Esophagus (tissue), 2 donors: ENCODE results near the gene RAB34. TPM values are rescaled to one million over a fixed set of nuclear protein-coding genes. Genes with fewer than 3 reads are reported as not detected.
"Not testable (repeated sequence)": the region's sequence is repeated elsewhere in the genome, so short reads cannot be mapped to it uniquely, and the experiment has no call there.

ENCODE experiments used
- H3K27ac ChIP-seq, 2 donors: one replicate each; pipeline ENCODE4 v1.5.1; 2013; ENCODE audit warnings: low read depth in 2 of 2, mild to moderate bottlenecking in 2 of 2, inconsistent platforms in 1 of 2, low read length in 1 of 2, moderate library complexity in 1 of 2
- H3K27me3 ChIP-seq, 2 donors: one replicate each; pipeline ENCODE4 v1.6.1; 2013; ENCODE audit warnings: low read length in 2 of 2, control low read depth in 1 of 2, mild to moderate bottlenecking in 1 of 2; ENCODE audit not compliant: insufficient read depth in 2 of 2, control insufficient read depth in 1 of 2
- H3K36me3 ChIP-seq, 2 donors: one replicate each; pipeline ENCODE4 v1.6.1; 2013; ENCODE audit warnings: low read length in 1 of 2; ENCODE audit not compliant: control insufficient read depth in 2 of 2, insufficient read depth in 2 of 2
- H3K4me1 ChIP-seq, 2 donors: one replicate each; pipeline ENCODE4 v1.6.1; 2013; ENCODE audit warnings: low read length in 1 of 2; ENCODE audit not compliant: control insufficient read depth in 2 of 2, insufficient read depth in 2 of 2
- H3K4me3 ChIP-seq, 2 donors: one replicate each; pipeline ENCODE4 v1.5.1; 2013; ENCODE audit warnings: low read length in 2 of 2, mild to moderate bottlenecking in 2 of 2, low read depth in 1 of 2, moderate library complexity in 1 of 2
- H3K9me3 ChIP-seq, 2 donors: one replicate each; pipeline ENCODE4 v1.6.1; 2013; ENCODE audit warnings: mild to moderate bottlenecking in 2 of 2, low read depth in 1 of 2, low read length in 1 of 2, moderate library complexity in 1 of 2; ENCODE audit not compliant: control insufficient read depth in 2 of 2, insufficient read depth in 1 of 2
- WGBS, 2 donors: extraction: QIAGEN DNeasy Blood & Tissue Kit; methylation state at CpG; one replicate each; pipeline ENCODE4 v1.1.7; 2013; 5-methylcytosine and 5-hydroxymethylcytosine counted together
- polyA plus RNA-seq, 2 donors: library from polyadenylated mRNA; stranded (reverse); fragments of 200-250 nt; gene quantifications; one replicate each; pipeline ENCODE4 v1.2.3, GENCODE V29; 2013
- donor health status: healthy with polysubstance abuse.
- donor health status: Bipolar disorder and iron deficiency.

Gene RAB34
- polyA plus RNA-seq, 2 donors: 31.5 to 42.2 TPM

GRCh38 chr17:28720997-28721329, 3.3 kb upstream of the RAB34 start:
- Histone ChIP-seq H3K4me1 (peaks cover 0 to 15% of the 10 kb centered on the region in 2 donors), H3K4me3 (peak overlapping the region; percentile 73 to 74), H3K36me3 (peaks cover 0 to 17% of the 10 kb centered on the region in 2 donors), H3K27ac (peak overlapping the region; percentile 3 to 73)
- not testable (repeated sequence) for H3K9me3 ChIP-seq, H3K27me3 ChIP-seq
- 20 to 23% methylated on average over 19 of the region's 19 CpGs for WGBS, 2 donors

DNA sequence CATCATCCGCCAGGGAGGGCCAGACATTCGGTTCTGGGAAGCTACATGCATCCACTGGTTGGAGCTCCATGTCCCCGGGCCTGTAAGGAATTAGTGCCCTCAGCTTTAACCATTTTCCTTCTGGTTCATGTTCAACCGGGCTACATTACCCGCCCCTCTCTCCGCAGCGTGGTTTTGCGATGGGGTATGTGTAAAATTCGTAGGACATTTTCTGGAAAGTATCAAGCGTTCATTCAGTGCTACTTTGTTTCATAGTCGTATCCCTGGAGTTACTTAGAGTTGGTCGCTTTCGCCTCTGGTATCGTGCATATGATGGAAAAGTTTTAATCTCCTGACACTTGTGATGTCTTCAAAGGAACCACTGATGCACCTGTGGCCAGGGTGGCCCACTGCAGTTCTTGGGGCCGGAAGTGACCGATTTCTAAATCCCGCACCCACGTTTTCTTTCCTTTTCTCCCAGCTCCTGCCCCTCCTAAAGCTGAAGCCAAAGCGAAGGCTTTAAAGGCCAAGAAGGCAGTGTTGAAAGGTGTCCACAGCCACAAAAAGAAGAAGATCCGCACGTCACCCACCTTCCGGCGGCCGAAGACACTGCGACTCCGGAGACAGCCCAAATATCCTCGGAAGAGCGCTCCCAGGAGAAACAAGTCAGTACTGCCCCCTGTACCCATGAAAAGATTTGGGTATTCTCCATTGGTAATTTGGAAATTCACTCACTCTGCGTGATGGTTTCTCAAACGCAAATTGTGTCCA, 2.8 kb upstream of the RAB34 start:
- Histone ChIP-seq H3K27ac (peak overlapping the region; percentile 77 to 84), H3K9me3 (no peaks in the 10 kb centered on the region), H3K36me3 (peaks cover 0 to 19% of the 10 kb centered on the region in 2 donors), H3K27me3 (no peaks in the 10 kb centered on the region), H3K4me3 (peak overlapping the region; percentile 73 to 74), H3K4me1 (peaks cover 0 to 15% of the 10 kb centered on the region in 2 donors)
- 1 to 2% methylated on average over 25 to 29 of the region's 30 CpGs for WGBS, 2 donors

- H3K4me3 ChIP-seq: peak overlapping the region; percentile 15 to 74
- H3K4me1 ChIP-seq: peaks cover 0 to 7% of the 10 kb centered on the region in 2 donors
- no peaks in the 10 kb centered on the region for H3K27me3 ChIP-seq
- H3K36me3 ChIP-seq: peaks cover 0 to 25% of the 10 kb centered on the region in 2 donors
- WGBS, 2 donors: 24 to 30% methylated on average over 18 of the region's 18 CpGs
- peak overlapping the region; percentile 84 for H3K27ac ChIP-seq
- H3K9me3 ChIP-seq: no peaks in the 10 kb centered on the region
Measured at GRCh38 chr17:28719021-28719433, 1.4 kb upstream of the RAB34 start.

DNA sequence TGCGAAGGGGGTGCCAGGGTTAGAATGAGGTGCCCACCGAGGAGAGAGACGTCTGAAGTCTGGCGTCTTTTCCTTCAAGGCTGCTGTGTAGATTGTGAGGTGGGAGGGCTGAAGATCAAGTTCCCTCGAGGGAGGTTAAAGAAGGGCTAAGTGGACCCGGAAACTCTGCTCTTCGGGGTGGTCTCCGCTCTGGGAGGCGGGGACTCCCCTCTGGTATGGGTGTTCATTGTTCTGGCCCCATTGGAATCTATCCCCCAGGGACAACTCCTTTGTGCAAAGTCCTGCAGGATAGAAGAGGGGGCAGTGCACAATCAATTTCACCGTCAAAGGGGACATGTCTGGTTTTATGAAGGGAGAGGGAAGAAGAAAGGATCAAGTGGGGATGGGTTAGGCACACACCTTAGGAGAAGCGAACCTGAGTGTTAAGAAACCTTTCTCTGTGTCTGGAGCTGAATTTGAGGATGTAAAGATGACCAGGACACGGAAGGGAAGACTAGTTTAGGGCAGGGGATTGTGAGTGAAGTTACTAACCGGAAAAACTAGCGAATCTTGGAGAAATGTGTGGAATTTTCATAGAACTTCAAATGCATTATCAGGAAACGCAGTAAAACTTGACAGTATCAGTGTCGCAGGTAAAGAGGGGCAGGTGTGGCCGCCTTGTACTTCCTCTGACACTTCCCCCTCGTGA, 809 bp upstream of the RAB34 start:
- Histone ChIP-seq H3K27me3 (no peaks in the 10 kb centered on the region), H3K27ac (peak overlapping the region; percentile 84 to 86), H3K36me3 (peaks cover 0 to 27% of the 10 kb centered on the region in 2 donors), H3K9me3 (no peaks in the 10 kb centered on the region), H3K4me3 (peak overlapping the region; percentile 45 to 74), H3K4me1 (peaks cover 0 to 7% of the 10 kb centered on the region in 2 donors)
- 35 to 44% methylated on average over 18 of the region's 18 CpGs for WGBS, 2 donors

DNA sequence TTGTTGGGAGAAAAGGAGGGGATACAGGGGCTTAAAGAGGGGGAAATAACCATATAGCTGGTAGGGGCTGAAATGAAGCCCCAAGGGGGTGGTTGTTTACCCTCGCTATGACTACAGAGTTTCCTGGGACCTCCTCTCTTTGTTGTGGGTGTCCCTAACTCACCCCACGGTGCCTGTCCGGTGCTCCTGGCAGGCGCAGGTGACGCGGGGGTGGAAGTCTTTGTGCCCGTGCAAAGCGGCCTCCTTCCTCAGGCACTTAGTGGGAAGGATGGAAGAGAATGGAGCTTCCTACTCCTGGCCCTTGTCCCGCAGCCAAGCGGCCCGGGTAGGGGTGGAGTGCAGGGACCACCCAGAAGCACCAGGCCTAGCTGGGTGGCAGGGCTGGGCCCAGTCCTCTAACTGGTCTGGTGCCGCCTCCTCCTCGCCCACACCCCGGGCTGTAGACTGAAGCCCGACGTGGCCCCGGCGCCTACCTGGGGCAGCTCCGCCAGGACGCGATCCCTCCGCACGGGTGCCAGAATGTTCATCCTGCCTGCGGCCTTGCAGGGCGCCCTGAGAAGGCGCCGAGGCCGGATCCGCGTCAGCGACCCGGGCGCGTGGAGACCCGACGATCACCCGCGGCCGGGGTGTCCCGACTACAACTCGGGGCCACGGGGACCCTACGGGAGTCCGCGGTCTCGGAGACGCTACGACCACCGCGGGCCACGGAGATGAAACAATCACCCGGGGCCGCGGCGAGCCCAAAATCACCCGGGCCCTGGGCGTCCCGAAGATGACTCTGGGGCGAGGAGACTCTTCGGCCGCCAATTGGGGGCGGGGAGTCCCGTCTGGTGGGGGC, 709 bp downstream of the RAB34 start:
- Histone ChIP-seq H3K9me3 (no peaks in the 10 kb centered on the region), H3K36me3 (peaks cover 0 to 18% of the 10 kb centered on the region in 2 donors), H3K27me3 (no peaks in the 10 kb centered on the region), H3K4me3 (peak overlapping the region; percentile 50 to 51), H3K4me1 (peaks cover 0 to 2% of the 10 kb centered on the region in 2 donors), H3K27ac (peak overlapping the region; percentile 84 to 86)
- 11 to 16% methylated on average over 55 to 63 of the region's 63 CpGs for WGBS, 2 donors

- 91 to 95% methylated on average over 2 of the region's 2 CpGs for WGBS, 2 donors
- peaks cover 0 to 16% of the 10 kb centered on the region in 2 donors for H3K36me3 ChIP-seq
Measured at GRCh38 chr17:28715217-28715616, 2.5 kb downstream of the RAB34 start.

GRCh38 chr17:28714281-28714680, 3.4 kb downstream of the RAB34 start:
- H3K27me3 ChIP-seq: no peaks in the 10 kb centered on the region
- no peak overlapping the region for H3K27ac ChIP-seq
- no peaks in the 10 kb centered on the region for H3K9me3 ChIP-seq
- H3K36me3 ChIP-seq: peaks cover 0 to 16% of the 10 kb centered on the region in 2 donors
- 90 to 91% methylated on average over 3 of the region's 3 CpGs for WGBS, 2 donors
- H3K4me1 ChIP-seq: peaks cover 0 to 2% of the 10 kb centered on the region in 2 donors
- no peak overlapping the region for H3K4me3 ChIP-seq

More at GRCh38 chr17:28715217-28715616, 2.5 kb downstream of the RAB34 start:
- H3K27me3 ChIP-seq: no peaks in the 10 kb centered on the region
- no peaks in the 10 kb centered on the region for H3K9me3 ChIP-seq
- peaks cover 0 to 2% of the 10 kb centered on the region in 2 donors for H3K4me1 ChIP-seq
- no peak overlapping the region for H3K4me3 ChIP-seq
- no peak overlapping the region for H3K27ac ChIP-seq

GRCh38 chr17:28712705-28713415, 4.8 kb downstream of the RAB34 start:
- 71 to 80% methylated on average over 7 of the region's 7 CpGs for WGBS, 2 donors
- H3K9me3 ChIP-seq: no peaks in the 10 kb centered on the region
- no peak overlapping the region for H3K27ac ChIP-seq
- H3K4me1 ChIP-seq: peaks cover 0 to 2% of the 10 kb centered on the region in 2 donors
- H3K27me3 ChIP-seq: no peaks in the 10 kb centered on the region
- no peak overlapping the region for H3K4me3 ChIP-seq
- peaks cover 0 to 16% of the 10 kb centered on the region in 2 donors for H3K36me3 ChIP-seq
